ENCODE measurements around the gene OXA1L. TPM values are rescaled to one million over a fixed set of nuclear protein-coding genes. Genes with fewer than 3 reads are reported as not detected.
"Not testable (repeated sequence)": the region's sequence is repeated elsewhere in the genome, so short reads cannot be mapped to it uniquely, and the experiment has no call there.

The OXA1L gene
- total RNA-seq, 4 donors from 2014 or later, result 52.1 to 85.8 (median 73.4) TPM

- 75 to 100% methylated on average over 1 to 2 of the region's 2 CpGs for WGBS, 2 donors
- TF ChIP-seq CTCF (IDR thresholded peaks at IDR 0.05), result no peak
- no peak for TF ChIP-seq POLR2A (IDR thresholded peaks at IDR 0.05)
These were observed 25.7 kb downstream of the OXA1L start for GRCh38 chr14:22792158-22792557.

DNA sequence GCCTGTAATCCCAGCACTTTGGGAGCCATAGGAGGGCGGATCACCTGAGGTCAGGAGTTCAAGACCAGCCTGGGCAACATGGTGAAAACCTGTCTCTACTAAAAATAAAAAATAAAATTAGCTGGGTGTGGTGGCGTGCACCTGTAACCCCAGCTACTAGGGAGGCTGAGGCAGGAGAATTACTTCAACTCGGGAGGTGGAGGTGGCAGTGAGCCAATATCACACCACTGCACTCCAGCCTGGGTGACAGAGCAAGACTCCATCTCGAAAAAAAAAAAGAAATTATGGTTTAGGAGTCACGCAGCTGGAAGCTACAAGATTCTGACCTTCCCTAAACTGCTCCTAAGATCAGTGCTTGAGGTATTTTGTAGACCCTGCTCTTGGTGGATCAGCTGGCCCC lies 27.1 kb downstream of the OXA1L start:
- H3K4me1 ChIP-seq; H3K4me3 ChIP-seq; H3K27ac ChIP-seq; H3K9me3 ChIP-seq; H3K36me3 ChIP-seq; intact Hi-C loops (cut with DNase I); DNase-seq: not testable (repeated sequence)
- peaks cover 0 to 11% (median 0%) of the 10 kb centered on the region in 4 donors for H3K27me3 ChIP-seq
- WGBS, 2 donors, result 63 to 76% methylated on average over 4 of the region's 5 CpGs

More at GRCh38 chr14:22792158-22792557, 25.7 kb downstream of the OXA1L start:
- Histone ChIP-seq H3K9me3 (no peaks in the 10 kb centered on the region), H3K27me3 (peaks cover 0 to 11% (median 0%) of the 10 kb centered on the region in 4 donors), H3K27ac (no peak overlapping the region), H3K4me1 (no peaks in the 10 kb centered on the region), H3K36me3 (no peaks in the 10 kb centered on the region), H3K4me3 (no peak overlapping the region)
- intact Hi-C loops (cut with DNase I), result no loop called here
- no peak for DNase-seq

DNA sequence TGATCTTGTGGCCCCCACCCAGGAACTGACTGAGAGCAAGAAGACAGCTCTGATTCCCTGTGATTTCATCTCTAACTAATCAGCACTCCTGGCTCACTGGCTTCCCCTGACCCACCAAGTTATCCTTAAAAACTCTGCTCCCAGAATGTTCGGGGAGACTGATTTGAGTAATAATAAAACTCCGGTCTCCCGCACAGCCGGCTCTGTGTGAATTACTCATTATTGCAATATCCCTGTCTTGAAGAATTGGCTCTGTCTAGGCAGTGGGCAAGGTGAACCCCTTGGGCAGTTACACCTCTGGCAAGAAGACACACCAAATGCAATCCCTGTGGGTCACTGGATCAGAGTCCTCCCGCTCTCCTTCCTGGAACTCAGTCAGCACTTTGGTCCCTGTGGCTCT lies 27.5 kb downstream of the OXA1L start:
- TF ChIP-seq CTCF (IDR thresholded peaks at IDR 0.05) (no peak), POLR2A (IDR thresholded peaks at IDR 0.05) (no peak)
- Histone ChIP-seq H3K4me1 (no peaks in the 10 kb centered on the region), H3K27ac (peak overlapping the region in 1 of 4 donors; percentile 21), H3K27me3 (peaks cover 0 to 11% (median 0%) of the 10 kb centered on the region in 4 donors), H3K36me3 (no peaks in the 10 kb centered on the region), H3K9me3 (no peaks in the 10 kb centered on the region), H3K4me3 (no peak overlapping the region)
- intact Hi-C loops (cut with DNase I), result no loop called here
- WGBS, 2 donors, result 73 to 80% methylated on average over 5 of the region's 5 CpGs
- DNase-seq, result no peak

DNA sequence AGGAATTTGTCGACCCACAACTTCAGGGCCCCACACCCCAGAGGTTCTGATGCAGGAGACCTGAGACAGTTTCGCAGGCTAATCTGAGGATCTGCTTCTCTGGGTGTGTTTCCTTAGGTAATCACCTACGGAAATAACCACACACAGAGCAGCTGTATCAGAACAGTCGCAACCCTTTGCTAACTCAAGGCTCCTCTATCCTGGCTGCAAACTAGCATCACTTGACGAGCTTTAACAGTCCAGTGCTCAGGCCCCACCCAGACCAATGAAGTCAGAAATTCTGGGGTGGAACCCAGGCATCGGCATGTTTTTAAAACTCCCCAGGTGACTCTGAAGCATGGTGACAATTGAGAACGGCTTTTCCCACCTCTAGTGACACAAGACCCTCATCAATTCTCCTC lies 28.1 kb downstream of the OXA1L start:
- no peaks in the 10 kb centered on the region for H3K4me1 ChIP-seq
- no peaks in the 10 kb centered on the region for H3K36me3 ChIP-seq
- DNase-seq, result no peak
- H3K27me3 ChIP-seq, result peaks cover 0 to 11% (median 0%) of the 10 kb centered on the region in 4 donors
- H3K4me3 ChIP-seq, result no peak overlapping the region
- intact Hi-C loops (cut with DNase I), result no loop called here
- TF ChIP-seq CTCF (IDR thresholded peaks at IDR 0.05), result no peak
- TF ChIP-seq POLR2A (IDR thresholded peaks at IDR 0.05), result no peak
- WGBS, 2 donors, result 79 to 80% methylated on average over 3 to 7 of the region's 7 CpGs
- H3K27ac ChIP-seq, result no peak overlapping the region
- H3K9me3 ChIP-seq, result no peaks in the 10 kb centered on the region

DNA sequence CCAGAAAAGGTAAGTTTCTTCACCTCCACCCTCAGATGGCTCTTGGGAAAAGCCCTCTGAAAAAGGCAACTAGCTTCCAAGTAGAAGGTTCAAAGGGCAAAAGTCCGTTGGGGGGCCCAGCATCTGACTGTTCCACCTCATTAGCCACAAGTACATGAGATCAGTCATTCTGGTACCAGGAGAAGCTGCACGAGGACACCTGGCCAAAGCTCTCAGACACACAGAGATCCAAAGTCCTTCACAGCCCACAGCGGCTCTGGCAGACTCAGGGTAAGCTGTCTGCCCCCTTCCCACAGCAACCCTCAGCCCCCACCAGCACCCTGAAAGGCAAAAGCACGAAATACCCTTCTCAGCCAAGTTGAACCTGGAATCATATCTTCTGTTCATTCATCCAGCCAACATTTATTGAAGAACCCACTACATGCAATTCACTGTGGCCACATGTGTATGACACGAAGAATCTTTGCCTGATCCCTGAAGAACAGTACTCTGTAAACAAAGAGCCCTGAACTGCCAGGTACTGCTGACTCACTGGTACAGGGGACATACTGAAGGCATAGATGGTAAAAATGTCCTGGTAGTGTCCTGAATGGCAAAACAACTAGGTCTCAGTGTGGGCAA lies 29.7 kb downstream of the OXA1L start:
- WGBS, 2 donors, result 43 to 82% methylated on average over 2 to 5 of the region's 5 CpGs
- Histone ChIP-seq H3K36me3 (no peaks in the 10 kb centered on the region), H3K27me3 (peaks cover 0 to 11% (median 0%) of the 10 kb centered on the region in 4 donors), H3K9me3 (no peaks in the 10 kb centered on the region), H3K4me3 (no peak overlapping the region), H3K27ac (no peak overlapping the region), H3K4me1 (no peaks in the 10 kb centered on the region)
- TF ChIP-seq CTCF (IDR thresholded peaks at IDR 0.05) (no peak), POLR2A (IDR thresholded peaks at IDR 0.05) (no peak)
- intact Hi-C loops (cut with DNase I), result no loop called here
- no peak for DNase-seq
